HepG2 (cell line): ENCODE measurements around the gene UBE2I. TPM values are rescaled to one million over a fixed set of nuclear protein-coding genes. Genes with fewer than 3 reads are reported as not detected.

Experiments used
- ARID2 ChIP-seq: sonication (generic); formaldehyde crosslinking; IDR thresholded peaks from 2 replicates; pipeline ENCODE4 v1.8.1; 2022; ENCODE audit warnings: mild to moderate bottlenecking, missing genetic modification reagents, borderline replicate concordance
- ATF1 ChIP-seq: IDR thresholded peaks from 2 replicates; pipeline ENCODE4 v1.6.1; 2016; ENCODE audit warnings: mild to moderate bottlenecking, control low read depth
- GATAD1 ChIP-seq: IDR thresholded peaks from 2 replicates; pipeline ENCODE4 v1.6.1; 2016; ENCODE audit warnings: missing genetic modification reagents, missing compliant biosample characterization
- HDAC2 ChIP-seq: sonication (generic); formaldehyde crosslinking; IDR thresholded peaks from 2 replicates; pipeline ENCODE4 v1.4.0; 2020; ENCODE audit warnings: missing genetic modification reagents
- HNRNPLL ChIP-seq: fragments of 200-400 bp; formaldehyde crosslinking; IDR thresholded peaks from 2 replicates; pipeline ENCODE4 v1.6.1; 2017; ENCODE audit warnings: mild to moderate bottlenecking, low read depth, low read length; ENCODE audit not compliant: poor library complexity, severe bottlenecking
- JUN ChIP-seq: sonication (generic); formaldehyde crosslinking; IDR thresholded peaks from 2 replicates; pipeline ENCODE4 v1.4.0; 2020; ENCODE audit warnings: mild to moderate bottlenecking, missing genetic modification reagents
- MAZ ChIP-seq, 2 experiments: sonication (generic) in 1 of 2; formaldehyde crosslinking in 1 of 2; IDR thresholded peaks; 2 replicates each; pipeline versions ENCODE4 v1.5.0 to v1.6.1; 2012 to 2020; ENCODE audit warnings: low read depth in 2 of 2, mild to moderate bottlenecking in 2 of 2, borderline replicate concordance in 1 of 2, improper control_type of control experiment in 1 of 2, low read length in 1 of 2, missing genetic modification reagents in 1 of 2, moderate library complexity in 1 of 2
- RFX5 ChIP-seq: IDR thresholded peaks from 2 replicates; pipeline ENCODE4 v1.6.1; 2011; ENCODE audit warnings: low read depth, low read length, improper control_type of control experiment
- SP5 ChIP-seq: IDR thresholded peaks from 2 replicates; pipeline ENCODE4 v1.6.1; 2016; ENCODE audit warnings: low read depth, borderline replicate concordance
- TEAD3 ChIP-seq: optimal IDR thresholded peaks from 2 replicates; pipeline ENCODE3; 2016; ENCODE audit warnings: borderline replicate concordance
- TEF ChIP-seq: sonication (generic); formaldehyde crosslinking; IDR thresholded peaks from 2 replicates; pipeline ENCODE4 v1.5.0; 2020; ENCODE audit warnings: missing genetic modification reagents
- ZNF275 ChIP-seq: sonication (generic); formaldehyde crosslinking; IDR thresholded peaks from 2 replicates; pipeline ENCODE4 v1.8.0; 2022; ENCODE audit warnings: missing genetic modification reagents, mild to moderate bottlenecking, inconsistent platforms, borderline replicate concordance
- ZNF350 ChIP-seq: sonication (generic); formaldehyde crosslinking; IDR thresholded peaks from 2 replicates; pipeline ENCODE4 v1.4.0; 2020; ENCODE audit warnings: mild to moderate bottlenecking, low read depth, missing genetic modification reagents, borderline replicate concordance
- ZNF547 ChIP-seq: sonication (generic); formaldehyde crosslinking; IDR thresholded peaks from 2 replicates; pipeline ENCODE4 v1.5.1; 2020; ENCODE audit warnings: mild to moderate bottlenecking, missing genetic modification reagents
- ZNF891 ChIP-seq: sonication (generic); formaldehyde crosslinking; IDR thresholded peaks from 2 replicates; pipeline ENCODE4 v1.5.0; 2020; ENCODE audit warnings: mild to moderate bottlenecking, missing genetic modification reagents
- polyA plus RNA-seq, 8 experiments: library from polyadenylated mRNA; depleted of rRNA in 3 of 8; stranded (reverse) in 7 of 8; unstranded in 1 of 8; fragments of >200 nt; fragmentation: Illumina TruSeq in 4 of 8; extraction: Trizol in 4 of 8; gene quantifications; 2 replicates each; pipeline versions ENCODE4 v1.2.1 to v1.2.3, GENCODE V29; 2011 to 2016; ENCODE audit warnings: low read depth in 4 of 8, missing spikeins in 1 of 8, mixed read lengths in 1 of 8; ENCODE audit not compliant: insufficient read depth in 1 of 8
- total RNA-seq, 5 experiments: library from RNA; depleted of rRNA; stranded (reverse); fragments of >200 nt; fragmentation: Illumina TruSeq; extraction: Trizol; gene quantifications; 2 replicates each; pipeline ENCODE4 v1.2.3, GENCODE V29; 2016; ENCODE audit warnings: low read depth in 1 of 5
- TF ChIP-seq, protein P1 (sequence below): sonication (generic); formaldehyde crosslinking; IDR thresholded peaks from 2 replicates; pipeline ENCODE4 v1.5.0; 2020; ENCODE audit warnings: mild to moderate bottlenecking, missing genetic modification reagents, borderline replicate concordance
- TF ChIP-seq, protein P2 (sequence below): sonication (generic); formaldehyde crosslinking; conservative IDR thresholded peaks from 2 replicates; pipeline ENCODE4 v1.8.0; 2022; ENCODE audit warnings: mild to moderate bottlenecking, moderate library complexity, missing genetic modification reagents
- TF ChIP-seq, protein P3 (sequence below): sonication (generic); formaldehyde crosslinking; IDR thresholded peaks from 2 replicates; pipeline ENCODE4 v1.8.1; 2023; ENCODE audit warnings: mild to moderate bottlenecking, moderate library complexity, missing genetic modification reagents

Gene UBE2I
- total and polyA plus RNA-seq, 2 of the 13 experiments (the other 11 are each of a cell fraction or from before 2014, with no cell fraction given), result 75.8 to 98.9 TPM

DNA sequence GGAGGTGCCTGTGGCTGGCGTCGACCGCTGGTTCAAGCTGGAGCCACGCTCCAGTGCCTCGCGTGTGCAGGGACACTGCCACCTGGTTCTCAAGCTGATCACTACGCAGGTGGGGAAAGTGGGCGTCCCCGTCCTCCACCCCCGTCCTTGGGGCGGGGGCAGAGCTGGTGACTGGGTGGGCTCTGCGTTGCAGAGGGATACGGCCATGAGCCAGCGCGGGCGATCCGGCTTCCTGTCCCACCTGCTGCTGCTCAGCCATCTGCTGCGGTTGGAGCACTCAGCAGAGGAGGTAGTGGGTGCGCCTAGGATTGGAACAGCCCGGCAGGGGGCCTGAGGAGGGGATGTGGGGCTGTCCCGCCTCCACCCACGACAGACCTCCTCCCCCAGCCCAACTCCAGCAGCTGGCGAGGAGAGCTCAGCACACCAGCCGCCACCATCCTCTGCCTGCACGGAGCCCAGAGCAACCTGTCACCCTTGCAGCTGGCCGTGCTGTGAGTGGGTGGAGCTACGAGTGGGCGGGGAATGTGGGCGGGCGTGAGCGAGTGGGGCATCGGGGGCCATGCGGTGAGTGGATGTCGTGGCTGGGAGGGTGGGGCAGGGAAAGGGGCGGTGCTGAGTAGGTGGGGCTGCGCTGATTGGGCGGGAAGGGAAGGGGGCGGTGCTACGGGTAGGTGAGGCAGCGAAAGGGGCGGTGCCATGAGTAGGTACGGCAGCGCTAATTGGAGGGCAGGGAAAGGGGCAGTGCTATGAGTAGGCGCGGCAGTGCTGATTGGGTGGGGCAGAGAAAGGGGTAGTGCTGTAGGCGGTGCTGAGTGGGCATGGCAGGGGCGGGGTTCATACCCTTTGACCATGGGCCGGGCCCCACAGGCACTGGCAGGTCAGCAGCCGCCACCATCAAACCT lies 33.3 kb downstream of the UBE2I start (continued):
- TF ChIP-seq, protein P1, sequence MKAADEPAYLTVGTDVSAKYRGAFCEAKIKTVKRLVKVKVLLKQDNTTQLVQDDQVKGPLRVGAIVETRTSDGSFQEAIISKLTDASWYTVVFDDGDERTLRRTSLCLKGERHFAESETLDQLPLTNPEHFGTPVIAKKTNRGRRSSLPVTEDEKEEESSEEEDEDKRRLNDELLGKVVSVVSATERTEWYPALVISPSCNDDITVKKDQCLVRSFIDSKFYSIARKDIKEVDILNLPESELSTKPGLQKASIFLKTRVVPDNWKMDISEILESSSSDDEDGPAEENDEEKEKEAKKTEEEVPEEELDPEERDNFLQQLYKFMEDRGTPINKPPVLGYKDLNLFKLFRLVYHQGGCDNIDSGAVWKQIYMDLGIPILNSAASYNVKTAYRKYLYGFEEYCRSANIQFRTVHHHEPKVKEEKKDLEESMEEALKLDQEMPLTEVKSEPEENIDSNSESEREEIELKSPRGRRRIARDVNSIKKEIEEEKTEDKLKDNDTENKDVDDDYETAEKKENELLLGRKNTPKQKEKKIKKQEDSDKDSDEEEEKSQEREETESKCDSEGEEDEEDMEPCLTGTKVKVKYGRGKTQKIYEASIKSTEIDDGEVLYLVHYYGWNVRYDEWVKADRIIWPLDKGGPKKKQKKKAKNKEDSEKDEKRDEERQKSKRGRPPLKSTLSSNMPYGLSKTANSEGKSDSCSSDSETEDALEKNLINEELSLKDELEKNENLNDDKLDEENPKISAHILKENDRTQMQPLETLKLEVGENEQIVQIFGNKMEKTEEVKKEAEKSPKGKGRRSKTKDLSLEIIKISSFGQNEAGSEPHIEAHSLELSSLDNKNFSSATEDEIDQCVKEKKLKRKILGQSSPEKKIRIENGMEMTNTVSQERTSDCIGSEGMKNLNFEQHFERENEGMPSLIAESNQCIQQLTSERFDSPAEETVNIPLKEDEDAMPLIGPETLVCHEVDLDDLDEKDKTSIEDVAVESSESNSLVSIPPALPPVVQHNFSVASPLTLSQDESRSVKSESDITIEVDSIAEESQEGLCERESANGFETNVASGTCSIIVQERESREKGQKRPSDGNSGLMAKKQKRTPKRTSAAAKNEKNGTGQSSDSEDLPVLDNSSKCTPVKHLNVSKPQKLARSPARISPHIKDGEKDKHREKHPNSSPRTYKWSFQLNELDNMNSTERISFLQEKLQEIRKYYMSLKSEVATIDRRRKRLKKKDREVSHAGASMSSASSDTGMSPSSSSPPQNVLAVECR (CRISPR knock-in tag), result peak; percentile 86; the same call in 1 of the 2 replicates
- TF ChIP-seq SP5 (CRISPR knock-in tag) (peak; percentile 76), RFX5 (0 out of 2 replicates have a peak, but pooled peaks have one; percentile 31), ARID2 (CRISPR knock-in tag) (no peak), GATAD1 (peak; percentile 59; the same call in 1 of the 2 replicates), ATF1 (CRISPR knock-in tag) (no peak), JUN (CRISPR knock-in tag) (no peak), ZNF547 (CRISPR knock-in tag) (peak; percentile 35; the same call in 1 of the 2 replicates), TEAD3 (peak; percentile 67), ZNF891 (CRISPR knock-in tag) (0 out of 2 replicates have a peak, but pooled peaks have one; percentile 20), MAZ (IDR thresholded peaks at IDR 0.05; ENCODE audit: borderline replicate concordance, low read depth, low read length) (peak; percentile 88), MAZ (CRISPR knock-in tag; IDR thresholded peaks at IDR 0.05; ENCODE audit: low read depth) (0 out of 2 replicates have a peak, but pooled peaks have one; percentile 49), ZNF350 (peak; percentile 46; the same call in 1 of the 2 replicates), HDAC2 (CRISPR knock-in tag) (0 out of 2 replicates have a peak, but pooled peaks have one; percentile 25), HNRNPLL (peak; percentile 71), TEF (CRISPR knock-in tag) (no peak), ZNF275 (CRISPR knock-in tag) (0 out of 2 replicates have a peak, but pooled peaks have one; percentile 37)
- TF ChIP-seq, protein P2, sequence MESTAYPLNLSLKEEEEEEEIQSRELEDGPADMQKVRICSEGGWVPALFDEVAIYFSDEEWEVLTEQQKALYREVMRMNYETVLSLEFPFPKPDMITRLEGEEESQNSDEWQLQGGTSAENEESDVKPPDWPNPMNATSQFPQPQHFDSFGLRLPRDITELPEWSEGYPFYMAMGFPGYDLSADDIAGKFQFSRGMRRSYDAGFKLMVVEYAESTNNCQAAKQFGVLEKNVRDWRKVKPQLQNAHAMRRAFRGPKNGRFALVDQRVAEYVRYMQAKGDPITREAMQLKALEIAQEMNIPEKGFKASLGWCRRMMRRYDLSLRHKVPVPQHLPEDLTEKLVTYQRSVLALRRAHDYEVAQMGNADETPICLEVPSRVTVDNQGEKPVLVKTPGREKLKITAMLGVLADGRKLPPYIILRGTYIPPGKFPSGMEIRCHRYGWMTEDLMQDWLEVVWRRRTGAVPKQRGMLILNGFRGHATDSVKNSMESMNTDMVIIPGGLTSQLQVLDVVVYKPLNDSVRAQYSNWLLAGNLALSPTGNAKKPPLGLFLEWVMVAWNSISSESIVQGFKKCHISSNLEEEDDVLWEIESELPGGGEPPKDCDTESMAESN (CRISPR knock-in tag), result 0 out of 2 replicates have a peak, but pooled peaks have one; percentile 47
- TF ChIP-seq, protein P3, sequence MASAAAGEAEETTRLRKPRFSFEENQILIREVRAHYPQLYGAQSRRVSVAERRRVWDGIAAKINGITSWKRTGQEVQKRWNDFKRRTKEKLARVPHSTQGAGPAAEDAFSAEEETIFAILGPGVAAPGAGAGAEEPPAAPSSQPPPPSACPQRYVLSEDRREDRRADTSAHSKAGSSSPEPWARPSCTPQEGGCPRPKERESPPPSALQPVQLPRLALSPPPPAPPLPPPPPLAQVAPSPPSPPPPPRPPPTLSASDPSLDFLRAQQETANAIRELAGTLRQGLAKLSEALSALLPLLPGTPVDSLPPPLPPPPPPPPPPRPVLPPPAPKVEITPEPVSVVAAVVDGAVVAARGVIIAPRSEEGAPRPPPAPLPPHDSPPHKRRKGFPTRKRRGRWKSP (CRISPR knock-in tag), result peak; percentile 55; the same call in 1 of the 2 replicates
